Islet precursor cell (in vitro differentiated cells): ENCODE data around the gene KCNAB1.

Experiments
- DNase-seq: peaks from one replicate; pipeline ENCODE4 v3.0.0-alpha.2; 2018

The KCNAB1 gene

GRCh38 chr3:156587760-156588069 is 467.3 kb downstream of the KCNAB1 start:
- DNase-seq: no peak
